22Rv1 (cell line): ENCODE results near the gene GLIS1.

Experiments
- CTCF ChIP-seq: fragments of 450-650 bp; IDR thresholded peaks from 2 replicates; pipeline ENCODE4 v1.5.1; 2017; ENCODE audit warnings: mild to moderate bottlenecking
- ZFX ChIP-seq: fragments of 450-650 bp; IDR thresholded peaks from 2 replicates; pipeline ENCODE4 v1.6.1; 2017; ENCODE audit warnings: antibody characterized with exemption, borderline replicate concordance

- no peak for TF ChIP-seq CTCF
- no peak for TF ChIP-seq ZFX
Observed at GRCh38 chr1:53549781-53550180, 189.2 kb downstream of the GLIS1 start.
